Prostate gland (tissue), 2 donors: Measurements from ENCODE around the gene HIVEP2.

Experiments used
- POLR2A ChIP-seq: fragments of 450-650 bp; IDR thresholded peaks from one replicate; pipeline ENCODE4 v1.6.1; 2016; ENCODE audit warnings: antibody characterized with exemption, mild to moderate bottlenecking
- POLR2AphosphoS5 ChIP-seq: sonication (generic); formaldehyde crosslinking; IDR thresholded peaks from one replicate; pipeline ENCODE4 v1.6.1; 2017; ENCODE audit warnings: antibody characterized with exemption
- TF ChIP-seq, protein P1 (sequence below), 4 experiments: fragments of 200-600 bp in 2 of 4; fragments of 450-650 bp in 2 of 4; sonication (generic) in 2 of 4; IDR thresholded peaks; 1 replicate in 3 of 4; 2 replicates in 1 of 4; pipeline ENCODE4 v1.5.1; 2016 to 2019; ENCODE audit warnings: antibody characterized with exemption in 4 of 4, mild to moderate bottlenecking in 2 of 4, moderate library complexity in 2 of 4

DNA sequence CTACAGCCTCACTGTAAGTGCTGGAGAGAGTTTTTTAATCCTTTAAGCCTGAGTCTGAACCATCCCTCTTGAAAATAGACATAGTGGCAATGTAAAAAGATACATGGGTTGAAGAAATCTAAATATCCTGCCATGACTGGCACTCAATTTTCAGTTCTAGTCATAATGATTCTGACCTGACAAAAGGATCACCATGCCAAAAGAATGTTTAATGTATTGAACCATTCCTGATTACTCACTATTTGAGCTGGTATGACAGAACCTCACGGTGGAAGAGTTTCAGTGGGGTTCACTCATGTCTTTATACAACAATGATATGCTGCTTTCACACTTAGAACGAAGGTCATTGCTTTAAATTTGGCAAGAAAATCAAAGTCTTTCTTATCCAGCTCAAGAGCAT is 93.4 kb downstream of the HIVEP2 start:
- TF ChIP-seq POLR2A (no peak), POLR2AphosphoS5 (no peak)
- TF ChIP-seq, protein P1, sequence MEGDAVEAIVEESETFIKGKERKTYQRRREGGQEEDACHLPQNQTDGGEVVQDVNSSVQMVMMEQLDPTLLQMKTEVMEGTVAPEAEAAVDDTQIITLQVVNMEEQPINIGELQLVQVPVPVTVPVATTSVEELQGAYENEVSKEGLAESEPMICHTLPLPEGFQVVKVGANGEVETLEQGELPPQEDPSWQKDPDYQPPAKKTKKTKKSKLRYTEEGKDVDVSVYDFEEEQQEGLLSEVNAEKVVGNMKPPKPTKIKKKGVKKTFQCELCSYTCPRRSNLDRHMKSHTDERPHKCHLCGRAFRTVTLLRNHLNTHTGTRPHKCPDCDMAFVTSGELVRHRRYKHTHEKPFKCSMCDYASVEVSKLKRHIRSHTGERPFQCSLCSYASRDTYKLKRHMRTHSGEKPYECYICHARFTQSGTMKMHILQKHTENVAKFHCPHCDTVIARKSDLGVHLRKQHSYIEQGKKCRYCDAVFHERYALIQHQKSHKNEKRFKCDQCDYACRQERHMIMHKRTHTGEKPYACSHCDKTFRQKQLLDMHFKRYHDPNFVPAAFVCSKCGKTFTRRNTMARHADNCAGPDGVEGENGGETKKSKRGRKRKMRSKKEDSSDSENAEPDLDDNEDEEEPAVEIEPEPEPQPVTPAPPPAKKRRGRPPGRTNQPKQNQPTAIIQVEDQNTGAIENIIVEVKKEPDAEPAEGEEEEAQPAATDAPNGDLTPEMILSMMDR (IDR thresholded peaks at IDR 0.05), result no peak
